Erythroblast (primary cell): ENCODE measurements around the gene ZCCHC14.

Experiments used
- GATA1 ChIP-seq: IDR thresholded peaks from 2 replicates; pipeline ENCODE4 v1.6.1; 2011; ENCODE audit warnings: low read depth, mild to moderate bottlenecking, control low read depth, low read length, moderate library complexity
- POLR2A ChIP-seq: IDR thresholded peaks from 2 replicates; pipeline ENCODE4 v1.6.1; 2011; ENCODE audit warnings: mild to moderate bottlenecking, low read length

DNA sequence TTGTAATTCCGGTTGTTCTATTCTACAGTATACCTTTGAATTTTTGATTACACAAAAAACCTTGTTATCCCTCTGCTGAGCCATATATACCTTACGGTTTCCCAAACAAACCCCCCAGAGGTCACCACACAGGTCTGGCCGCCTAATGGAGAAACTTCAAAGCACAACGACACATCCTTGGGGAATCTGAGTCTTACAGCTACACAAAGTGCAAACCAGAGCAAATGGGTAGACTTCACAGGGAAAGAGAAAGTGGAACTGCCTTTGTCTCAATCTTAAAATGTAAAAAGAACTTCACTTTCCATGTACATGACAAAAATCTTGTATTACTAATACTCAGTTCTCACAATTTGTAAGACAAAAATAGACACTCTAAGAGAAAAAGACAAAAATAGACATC lies 111.9 kb downstream of the ZCCHC14 start:
- TF ChIP-seq POLR2A (no peak), GATA1 (no peak)
